Nephron (organoid): ENCODE data around the gene APLP2.

Experiments used
- H3K27ac Mint-ChIP-seq, 3 experiments: 2 replicates each; pipeline ENCODE4 v1.8.0; 2020; ENCODE audit warnings: mixed read lengths in 3 of 3, mild to moderate bottlenecking in 2 of 3, moderate library complexity in 1 of 3
- H3K27me3 Mint-ChIP-seq: 2 replicates; pipeline ENCODE4 v1.8.0; 2021; ENCODE audit warnings: low read depth, mild to moderate bottlenecking, moderate library complexity, mixed read lengths
- H3K36me3 Mint-ChIP-seq: 2 replicates; pipeline ENCODE4 v1.8.0; 2020; ENCODE audit warnings: low read depth, mixed read lengths
- H3K4me1 Mint-ChIP-seq: 2 replicates; pipeline ENCODE4 v1.8.0; 2020; ENCODE audit warnings: mixed read lengths
- H3K4me3 Mint-ChIP-seq, 3 experiments: 2 replicates each; pipeline ENCODE4 v1.8.0; 2020; ENCODE audit warnings: mild to moderate bottlenecking in 3 of 3, mixed read lengths in 3 of 3, moderate library complexity in 2 of 3
- H3K9me3 Mint-ChIP-seq: 2 replicates; pipeline ENCODE4 v1.8.0; 2020; ENCODE audit warnings: mixed read lengths
- CTCF ChIP-seq, 3 experiments: fragments of 200-600 bp; sonication (generic); IDR thresholded peaks; one replicate each; pipeline ENCODE4 v1.5.0; 2021; ENCODE audit warnings: antibody characterized with exemption in 3 of 3; ENCODE audit not compliant: unreplicated experiment in 3 of 3

Gene APLP2

GRCh38 chr11:130074736-130075135 is 5.0 kb downstream of the APLP2 start:
- Mint-ChIP-seq H3K27me3 (no peaks in the 10 kb centered on the region), H3K36me3 (peaks cover 12% of the 10 kb centered on the region), H3K4me3 (no peak overlapping the region), H3K27ac (no peak overlapping the region), H3K9me3 (no peaks in the 10 kb centered on the region), H3K4me1 (peaks cover 28% of the 10 kb centered on the region)
- no peak for TF ChIP-seq CTCF (IDR thresholded peaks at IDR 0.05; ENCODE audit: unreplicated experiment in 3 of 3)

GRCh38 chr11:130076778-130077481 is 7.2 kb downstream of the APLP2 start:
- Mint-ChIP-seq H3K4me3 (no peak overlapping the region), H3K27ac (no peak overlapping the region), H3K36me3 (peaks cover 13% of the 10 kb centered on the region), H3K4me1 (peaks cover 20% of the 10 kb centered on the region), H3K27me3 (no peaks in the 10 kb centered on the region), H3K9me3 (no peaks in the 10 kb centered on the region)
- TF ChIP-seq CTCF (IDR thresholded peaks at IDR 0.05; ENCODE audit: unreplicated experiment in 3 of 3): no peak

- no peak overlapping the region for H3K27ac Mint-ChIP-seq
- H3K36me3 Mint-ChIP-seq: peaks cover 17% of the 10 kb centered on the region
- TF ChIP-seq CTCF (IDR thresholded peaks at IDR 0.05; ENCODE audit: unreplicated experiment in 3 of 3): no peak
- H3K4me3 Mint-ChIP-seq: no peak overlapping the region
- H3K9me3 Mint-ChIP-seq: no peaks in the 10 kb centered on the region
- peaks cover 16% of the 10 kb centered on the region for H3K4me1 Mint-ChIP-seq
- H3K27me3 Mint-ChIP-seq: no peaks in the 10 kb centered on the region
Measured at GRCh38 chr11:130077671-130078070, 8.0 kb downstream of the APLP2 start.

GRCh38 chr11:130078080-130078479 is 8.4 kb downstream of the APLP2 start:
- H3K27me3 Mint-ChIP-seq: no peaks in the 10 kb centered on the region
- H3K4me1 Mint-ChIP-seq: peaks cover 16% of the 10 kb centered on the region
- H3K36me3 Mint-ChIP-seq: peaks cover 18% of the 10 kb centered on the region
- H3K9me3 Mint-ChIP-seq: no peaks in the 10 kb centered on the region
- H3K4me3 Mint-ChIP-seq: no peak overlapping the region
- TF ChIP-seq CTCF (IDR thresholded peaks at IDR 0.05; ENCODE audit: unreplicated experiment in 3 of 3): no peak
- H3K27ac Mint-ChIP-seq: no peak overlapping the region

- H3K4me1 Mint-ChIP-seq: peaks cover 20% of the 10 kb centered on the region
- H3K4me3 Mint-ChIP-seq: no peak overlapping the region
- H3K36me3 Mint-ChIP-seq: peaks cover 51% of the 10 kb centered on the region
- no peak overlapping the region for H3K27ac Mint-ChIP-seq
- peaks cover 3% of the 10 kb centered on the region for H3K9me3 Mint-ChIP-seq
- no peaks in the 10 kb centered on the region for H3K27me3 Mint-ChIP-seq
- no peak for TF ChIP-seq CTCF (IDR thresholded peaks at IDR 0.05; ENCODE audit: unreplicated experiment in 3 of 3)
Measured at GRCh38 chr11:130085671-130086290, 16.1 kb downstream of the APLP2 start.

- H3K9me3 Mint-ChIP-seq: peaks cover 3% of the 10 kb centered on the region
- H3K4me3 Mint-ChIP-seq: no peak overlapping the region
- peaks cover 20% of the 10 kb centered on the region for H3K4me1 Mint-ChIP-seq
- H3K27me3 Mint-ChIP-seq: no peaks in the 10 kb centered on the region
- TF ChIP-seq CTCF (IDR thresholded peaks at IDR 0.05; ENCODE audit: unreplicated experiment in 3 of 3): no peak
- H3K36me3 Mint-ChIP-seq: peaks cover 51% of the 10 kb centered on the region
- no peak overlapping the region for H3K27ac Mint-ChIP-seq
Measured at GRCh38 chr11:130086669-130087068, 17.0 kb downstream of the APLP2 start.
